Glutamatergic neuron (in vitro differentiated cells): ENCODE data around the gene HOXB4. TPM values are rescaled to one million over a fixed set of nuclear protein-coding genes. Genes with fewer than 3 reads are reported as not detected.

Experiments used
- DNase-seq: peaks from one replicate; pipeline ENCODE4 v3.0.0; 2022
- H3K27ac Mint-ChIP-seq: one replicate; pipeline ENCODE4 v1.8.0; 2020; ENCODE audit warnings: mild to moderate bottlenecking, mixed read lengths, inconsistent platforms; ENCODE audit not compliant: unreplicated experiment
- H3K27me3 Mint-ChIP-seq: one replicate; pipeline ENCODE4 v1.8.0; 2020; ENCODE audit warnings: mild to moderate bottlenecking, moderate library complexity, mixed read lengths, inconsistent platforms; ENCODE audit not compliant: unreplicated experiment
- H3K36me3 Mint-ChIP-seq: one replicate; pipeline ENCODE4 v1.8.0; 2020; ENCODE audit warnings: mild to moderate bottlenecking, mixed read lengths, inconsistent platforms; ENCODE audit not compliant: unreplicated experiment
- H3K4me1 Mint-ChIP-seq: one replicate; pipeline ENCODE4 v1.8.0; 2020; ENCODE audit warnings: mild to moderate bottlenecking, low read depth, mixed read lengths, inconsistent platforms; ENCODE audit not compliant: unreplicated experiment
- H3K4me3 Mint-ChIP-seq: one replicate; pipeline ENCODE4 v1.8.0; 2020; ENCODE audit warnings: mild to moderate bottlenecking, mixed read lengths, inconsistent platforms; ENCODE audit not compliant: unreplicated experiment
- H3K9me3 Mint-ChIP-seq: one replicate; pipeline ENCODE4 v1.8.0; 2020; ENCODE audit warnings: mild to moderate bottlenecking, moderate library complexity, mixed read lengths, inconsistent platforms; ENCODE audit not compliant: unreplicated experiment
- total RNA-seq: library from RNA; stranded (reverse); fragmentation: NEBNext Ultra II Directional; extraction: Animal tissue kit (Norgen Biotek cat#: 25700); gene quantifications from one replicate; pipeline ENCODE4 v1.2.1, GENCODE V29; 2021; ENCODE audit not compliant: unreplicated experiment
- TF ChIP-seq, protein P1 (sequence below): fragments of 200-600 bp; sonication (generic); IDR thresholded peaks from one replicate; pipeline ENCODE4 v1.5.0; 2021; ENCODE audit not compliant: partially characterized antibody, unreplicated experiment

Gene HOXB4
- total RNA-seq, 1 donor from 2014 or later, result not detected

GRCh38 chr17:48577330-48577945 lies 712 bp downstream of the HOXB4 start:
- H3K27me3 Mint-ChIP-seq, result peaks cover 54% of the 10 kb centered on the region
- DNase-seq, result no peak
- no peaks in the 10 kb centered on the region for H3K4me1 Mint-ChIP-seq
- no peak overlapping the region for H3K27ac Mint-ChIP-seq
- no peaks in the 10 kb centered on the region for H3K36me3 Mint-ChIP-seq
- H3K9me3 Mint-ChIP-seq, result peaks cover 19% of the 10 kb centered on the region
- TF ChIP-seq, protein P1, sequence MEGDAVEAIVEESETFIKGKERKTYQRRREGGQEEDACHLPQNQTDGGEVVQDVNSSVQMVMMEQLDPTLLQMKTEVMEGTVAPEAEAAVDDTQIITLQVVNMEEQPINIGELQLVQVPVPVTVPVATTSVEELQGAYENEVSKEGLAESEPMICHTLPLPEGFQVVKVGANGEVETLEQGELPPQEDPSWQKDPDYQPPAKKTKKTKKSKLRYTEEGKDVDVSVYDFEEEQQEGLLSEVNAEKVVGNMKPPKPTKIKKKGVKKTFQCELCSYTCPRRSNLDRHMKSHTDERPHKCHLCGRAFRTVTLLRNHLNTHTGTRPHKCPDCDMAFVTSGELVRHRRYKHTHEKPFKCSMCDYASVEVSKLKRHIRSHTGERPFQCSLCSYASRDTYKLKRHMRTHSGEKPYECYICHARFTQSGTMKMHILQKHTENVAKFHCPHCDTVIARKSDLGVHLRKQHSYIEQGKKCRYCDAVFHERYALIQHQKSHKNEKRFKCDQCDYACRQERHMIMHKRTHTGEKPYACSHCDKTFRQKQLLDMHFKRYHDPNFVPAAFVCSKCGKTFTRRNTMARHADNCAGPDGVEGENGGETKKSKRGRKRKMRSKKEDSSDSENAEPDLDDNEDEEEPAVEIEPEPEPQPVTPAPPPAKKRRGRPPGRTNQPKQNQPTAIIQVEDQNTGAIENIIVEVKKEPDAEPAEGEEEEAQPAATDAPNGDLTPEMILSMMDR, result no peak
- no peak overlapping the region for H3K4me3 Mint-ChIP-seq

- Mint-ChIP-seq H3K4me3 (no peak overlapping the region), H3K36me3 (no peaks in the 10 kb centered on the region), H3K9me3 (peaks cover 17% of the 10 kb centered on the region), H3K27me3 (peaks cover 53% of the 10 kb centered on the region), H3K27ac (no peak overlapping the region), H3K4me1 (no peaks in the 10 kb centered on the region)
- TF ChIP-seq, protein P1, result no peak
- no peak for DNase-seq
Measured at GRCh38 chr17:48576479-48577309, 1.5 kb downstream of the HOXB4 start.

GRCh38 chr17:48575673-48576478 lies 2.3 kb downstream of the HOXB4 start:
- peaks cover 17% of the 10 kb centered on the region for H3K9me3 Mint-ChIP-seq
- no peaks in the 10 kb centered on the region for H3K4me1 Mint-ChIP-seq
- TF ChIP-seq, protein P1, result no peak
- no peak for DNase-seq
- no peak overlapping the region for H3K4me3 Mint-ChIP-seq
- no peak overlapping the region for H3K27ac Mint-ChIP-seq
- H3K36me3 Mint-ChIP-seq, result no peaks in the 10 kb centered on the region
- peaks cover 54% of the 10 kb centered on the region for H3K27me3 Mint-ChIP-seq

- Mint-ChIP-seq H3K9me3 (peaks cover 17% of the 10 kb centered on the region), H3K27me3 (peaks cover 51% of the 10 kb centered on the region), H3K27ac (no peak overlapping the region), H3K4me3 (no peak overlapping the region), H3K36me3 (no peaks in the 10 kb centered on the region), H3K4me1 (no peaks in the 10 kb centered on the region)
- DNase-seq, result no peak
- TF ChIP-seq, protein P1, result no peak
Measured at GRCh38 chr17:48575066-48575582, 3.0 kb downstream of the HOXB4 start.
